KMS-11 (cell line): ENCODE data around the gene SNAP23.

Experiments
- H2AFZ ChIP-seq: fragments of 200-600 bp; sonication (generic); 2 replicates; pipeline ENCODE4 v1.6.1; 2016; ENCODE audit warnings: antibody characterized with exemption, mixed run types, low read depth
- H3K27ac ChIP-seq: fragments of 200-600 bp; sonication (generic); 2 replicates; pipeline ENCODE4 v1.6.1; 2016; ENCODE audit warnings: mild to moderate bottlenecking, mixed run types
- H3K27me3 ChIP-seq: fragments of 200-600 bp; sonication (generic); 2 replicates; pipeline ENCODE4 v1.6.1; 2017; ENCODE audit warnings: mild to moderate bottlenecking, low read depth, mixed run types, moderate library complexity; ENCODE audit not compliant: insufficient read depth
- H3K36me3 ChIP-seq: fragments of 200-600 bp; sonication (generic); 2 replicates; pipeline ENCODE4 v1.6.1; 2017; ENCODE audit warnings: mild to moderate bottlenecking, mixed run types; ENCODE audit not compliant: insufficient read depth
- H3K4me1 ChIP-seq: fragments of 200-600 bp; sonication (generic); 2 replicates; pipeline ENCODE4 v1.6.1; 2016; ENCODE audit warnings: mild to moderate bottlenecking, low read depth, mixed run types; ENCODE audit not compliant: poor library complexity, severe bottlenecking
- H3K4me2 ChIP-seq: fragments of 200-600 bp; sonication (generic); 2 replicates; pipeline ENCODE4 v1.7.0; 2016; ENCODE audit warnings: mild to moderate bottlenecking, mixed run types
- H3K4me3 ChIP-seq: fragments of 200-600 bp; sonication (generic); IDR thresholded peaks from 2 replicates; pipeline ENCODE4 v1.6.1; 2017; ENCODE audit warnings: low read depth, low read length, mixed read lengths; ENCODE audit not compliant: insufficient read depth
- H3K79me2 ChIP-seq: fragments of 200-600 bp; sonication (generic); 2 replicates; pipeline ENCODE4 v1.6.1; 2016; ENCODE audit warnings: low read depth, mixed run types; ENCODE audit not compliant: insufficient read depth
- H3K9ac ChIP-seq: fragments of 200-600 bp; sonication (generic); 2 replicates; pipeline ENCODE4 v1.6.1; 2016; ENCODE audit warnings: mild to moderate bottlenecking, mixed run types
- H4K20me1 ChIP-seq: fragments of 200-600 bp; sonication (generic); 2 replicates; pipeline ENCODE4 v1.6.1; 2016; ENCODE audit warnings: mild to moderate bottlenecking, mixed run types; ENCODE audit not compliant: insufficient read depth
- CTCF ChIP-seq: fragments of 200-600 bp; sonication (generic); conservative IDR thresholded peaks from 2 replicates; pipeline ENCODE4 v1.6.1; 2017; ENCODE audit warnings: low read depth, mild to moderate bottlenecking, antibody characterized with exemption, low read length, moderate library complexity, mixed read lengths

SNAP23 gene

GRCh38 chr15:42490671-42491538 lies 4.5 kb upstream of the SNAP23 start, which contains the start of gene ZNF106:
Gene ZNF106, minus strand, starts transcription at chr15:42491141. Its CDS starts 18,852 bp downstream, at chr15:42472289.
- Histone ChIP-seq H3K4me1 (peaks cover 22% of the 10 kb centered on the region), H3K27me3 (no peaks in the 10 kb centered on the region), H4K20me1 (no peaks in the 10 kb centered on the region), H3K4me3 (peak within 1 kb of the TSS; percentile 30), H3K79me2 (peaks cover 18% of the 10 kb centered on the region; the same call in 1 of the 2 replicates), H3K4me2 (peak within 1 kb of the TSS; percentile 95), H3K36me3 (no peaks in the 10 kb centered on the region), H2AFZ (peak within 1 kb of the TSS; percentile 93), H3K27ac (peak within 1 kb of the TSS; percentile 83), H3K9ac (peak within 1 kb of the TSS; percentile 81)
- TF ChIP-seq CTCF: no peak

GRCh38 chr15:42491539-42492225 lies 3.8 kb upstream of the SNAP23 start:
- H3K4me1 ChIP-seq: peaks cover 30% of the 10 kb centered on the region
- peak overlapping the region; percentile 93 for H2AFZ ChIP-seq
- H3K4me2 ChIP-seq: peak overlapping the region; percentile 95
- H3K36me3 ChIP-seq: no peaks in the 10 kb centered on the region
- TF ChIP-seq CTCF: no peak
- H3K9ac ChIP-seq: peak overlapping the region; percentile 81
- peak overlapping the region; percentile 83 for H3K27ac ChIP-seq
- H4K20me1 ChIP-seq: no peaks in the 10 kb centered on the region
- peaks cover 25% of the 10 kb centered on the region; the same call in 1 of the 2 replicates for H3K79me2 ChIP-seq
- H3K4me3 ChIP-seq: peak overlapping the region; percentile 30
- no peaks in the 10 kb centered on the region for H3K27me3 ChIP-seq

- Histone ChIP-seq H3K36me3 (no peaks in the 10 kb centered on the region), H4K20me1 (no peaks in the 10 kb centered on the region), H3K9ac (no peak overlapping the region), H3K4me1 (peaks cover 39% of the 10 kb centered on the region), H3K79me2 (peaks cover 19% of the 10 kb centered on the region; the same call in 1 of the 2 replicates), H2AFZ (peak overlapping the region; percentile 6; the same call in 1 of the 2 replicates), H3K4me2 (no peak overlapping the region), H3K4me3 (no peak overlapping the region), H3K27me3 (no peaks in the 10 kb centered on the region), H3K27ac (no peak overlapping the region)
- TF ChIP-seq CTCF: no peak
Observed at GRCh38 chr15:42493679-42494078, 1.8 kb upstream of the SNAP23 start.

- Histone ChIP-seq H4K20me1 (no peaks in the 10 kb centered on the region), H3K4me2 (peak overlapping the region; percentile 89), H3K27ac (no peak overlapping the region), H3K79me2 (peaks cover 18% of the 10 kb centered on the region; the same call in 1 of the 2 replicates), H3K4me3 (peak overlapping the region; percentile 62), H2AFZ (peak overlapping the region; percentile 88), H3K9ac (peak overlapping the region; percentile 53; the same call in 1 of the 2 replicates), H3K27me3 (no peaks in the 10 kb centered on the region), H3K4me1 (peaks cover 39% of the 10 kb centered on the region), H3K36me3 (no peaks in the 10 kb centered on the region)
- no peak for TF ChIP-seq CTCF
Observed at GRCh38 chr15:42494998-42495360, 455 bp upstream of the SNAP23 start.
